HG03066 (cell line): ENCODE measurements around the gene ZNF710.
A peak's percentile ranks its signal among the peaks of the same experiment; 100 is the strongest.
"Not testable (repeated sequence)": the region's sequence is repeated elsewhere in the genome, so short reads cannot be mapped to it uniquely, and the experiment has no call there.

Experiments
- ATAC-seq: cut with Tn5 transposase; IDR thresholded peaks from one replicate; pipeline ENCODE4 v1.9.1; 2021; ENCODE audit warnings: low read depth; ENCODE audit not compliant: unreplicated experiment

Gene ZNF710

GRCh38 chr15:90099868-90100831, 99.0 kb downstream of the ZNF710 start:
- ATAC-seq = no peak

GRCh38 chr15:90101130-90101968, 100.2 kb downstream of the ZNF710 start:
- ATAC-seq = peak; percentile 7

- peak; percentile 53 for ATAC-seq
Measured at GRCh38 chr15:90101969-90102890, 101.1 kb downstream of the ZNF710 start, which contains the start of gene IDH2. Gene IDH2 (minus strand): TSS chr15:90102468. CDS start chr15:90102390, 78 bp downstream.

- ATAC-seq = no peak
Measured at GRCh38 chr15:90103701-90104329, 102.7 kb downstream of the ZNF710 start.

GRCh38 chr15:90104551-90104950, 103.4 kb downstream of the ZNF710 start:
- ATAC-seq = no peak

- no peak for ATAC-seq
Measured at GRCh38 chr15:90105521-90105920, 104.4 kb downstream of the ZNF710 start.

GRCh38 chr15:90106522-90107117, 105.5 kb downstream of the ZNF710 start:
- no peak for ATAC-seq

- not testable (repeated sequence) for ATAC-seq
Measured at GRCh38 chr15:90108038-90108437, 106.9 kb downstream of the ZNF710 start.

GRCh38 chr15:90109163-90109751, 108.1 kb downstream of the ZNF710 start:
- not testable (repeated sequence) for ATAC-seq

- ATAC-seq = no peak
Measured at GRCh38 chr15:90113166-90113565, 112.0 kb downstream of the ZNF710 start.

GRCh38 chr15:90114451-90114901, 113.4 kb downstream of the ZNF710 start:
- no peak for ATAC-seq

- no peak for ATAC-seq
Measured at GRCh38 chr15:90115783-90116182, 114.7 kb downstream of the ZNF710 start.

GRCh38 chr15:90119367-90119766, 118.2 kb downstream of the ZNF710 start:
- no peak for ATAC-seq

- ATAC-seq = no peak
Measured at GRCh38 chr15:90121086-90121485, 120.0 kb downstream of the ZNF710 start.

- ATAC-seq = no peak
Measured at GRCh38 chr15:90124507-90124906, 123.4 kb downstream of the ZNF710 start.

GRCh38 chr15:90126022-90126421, 124.9 kb downstream of the ZNF710 start:
- no peak for ATAC-seq

- ATAC-seq = no peak
Measured at GRCh38 chr15:90126596-90127435, 125.7 kb downstream of the ZNF710 start.

- no peak for ATAC-seq
Measured at GRCh38 chr15:90130291-90130690, 129.2 kb downstream of the ZNF710 start.
